GM23338 (cell line): ENCODE data around the gene TMEM222. TPM values are rescaled to one million over a fixed set of nuclear protein-coding genes. Genes with fewer than 3 reads are reported as not detected.

Experiments used
- ATAC-seq: fragments of 200-7000 bp; cut with Tn5 transposase; 3 replicates; pipeline ENCODE4 v1.9.1; 2020
- DNase-seq: peaks from one replicate; pipeline ENCODE4 v3.0.0-alpha.2; 2015; ENCODE audit warnings: low spot score
- H2AFZ ChIP-seq: fragments of 200-600 bp; sonication (generic); 2 replicates; pipeline ENCODE4 v1.8.0; 2016; ENCODE audit warnings: antibody characterized with exemption, mild to moderate bottlenecking, moderate library complexity
- H3F3A ChIP-seq: fragments of 200-600 bp; sonication (generic); replicated peaks from 2 replicates; pipeline ENCODE4 v1.8.0; 2017; ENCODE audit warnings: antibody characterized with exemption, mixed run types, low read depth
- H3K27ac ChIP-seq: fragments of 200-600 bp; sonication (generic); 2 replicates; pipeline ENCODE4 v1.6.1; 2016; ENCODE audit warnings: low read depth
- H3K27me3 ChIP-seq: fragments of 200-600 bp; sonication (generic); 2 replicates; pipeline ENCODE4 v1.8.0; 2016; ENCODE audit warnings: mild to moderate bottlenecking, mixed run types, moderate library complexity; ENCODE audit not compliant: insufficient read depth
- H3K36me3 ChIP-seq: fragments of 200-600 bp; sonication (generic); 2 replicates; pipeline ENCODE4 v1.8.0; 2016; ENCODE audit warnings: mild to moderate bottlenecking; ENCODE audit not compliant: insufficient read depth
- H3K4me1 ChIP-seq: fragments of 200-600 bp; sonication (generic); 2 replicates; pipeline ENCODE4 v1.8.0; 2016; ENCODE audit warnings: mild to moderate bottlenecking, moderate library complexity; ENCODE audit not compliant: insufficient read depth
- H3K4me2 ChIP-seq: fragments of 200-600 bp; sonication (generic); 2 replicates; pipeline ENCODE4 v1.7.1; 2017; ENCODE audit warnings: mixed run types
- H3K4me3 ChIP-seq: fragments of 200-600 bp; sonication (generic); 2 replicates; pipeline ENCODE4 v1.6.1; 2016; ENCODE audit warnings: mixed run types
- H3K79me2 ChIP-seq: fragments of 200-600 bp; sonication (generic); replicated peaks from 2 replicates; pipeline ENCODE4 v1.8.0; 2017; ENCODE audit warnings: mild to moderate bottlenecking; ENCODE audit not compliant: insufficient read depth
- H3K9me2 ChIP-seq: fragments of 200-600 bp; sonication (generic); 2 replicates; pipeline ENCODE4 v1.8.0; 2017; ENCODE audit not compliant: insufficient read depth
- H4K20me1 ChIP-seq: fragments of 200-600 bp; sonication (generic); replicated peaks from 2 replicates; pipeline ENCODE4 v1.8.0; 2017; ENCODE audit warnings: mild to moderate bottlenecking; ENCODE audit not compliant: insufficient read depth
- H3K27ac Mint-ChIP-seq: 2 replicates; pipeline ENCODE4 v1.8.0; 2020; ENCODE audit warnings: inconsistent platforms, mild to moderate bottlenecking, moderate library complexity, mixed read lengths
- H3K27me3 Mint-ChIP-seq: 3 replicates; pipeline ENCODE4 v1.8.0; 2022; ENCODE audit warnings: low read depth, mild to moderate bottlenecking, moderate library complexity, mixed read lengths, inconsistent platforms; ENCODE audit not compliant: insufficient read depth, poor library complexity
- H3K36me3 Mint-ChIP-seq: 3 replicates; pipeline ENCODE4 v1.8.0; 2021; ENCODE audit warnings: low read depth, mild to moderate bottlenecking, inconsistent platforms, moderate library complexity, mixed read lengths
- H3K4me1 Mint-ChIP-seq: 3 replicates; pipeline ENCODE4 v1.8.0; 2020; ENCODE audit warnings: mild to moderate bottlenecking, inconsistent platforms, mixed read lengths
- H3K4me3 Mint-ChIP-seq: 3 replicates; pipeline ENCODE4 v1.8.0; 2021; ENCODE audit warnings: moderate library complexity, mild to moderate bottlenecking, inconsistent platforms, mixed read lengths
- H3K9me3 Mint-ChIP-seq: 3 replicates; pipeline ENCODE4 v1.8.0; 2020; ENCODE audit warnings: moderate library complexity, mild to moderate bottlenecking, inconsistent platforms, mixed read lengths
- CREB1 ChIP-seq: fragments of 250-450 bp; sonication (Bioruptor Pico); IDR thresholded peaks from 2 replicates; pipeline ENCODE4 v1.5.0; 2020; ENCODE audit warnings: low read depth, mild to moderate bottlenecking, moderate library complexity
- ETS1 ChIP-seq: IDR thresholded peaks from 2 replicates; pipeline ENCODE4 v1.6.1; 2016; ENCODE audit warnings: antibody characterized with exemption
- EZH2 ChIP-seq: fragments of 200-600 bp; sonication (generic); IDR thresholded peaks from one replicate; pipeline ENCODE4 v1.8.0; 2017; ENCODE audit warnings: antibody characterized with exemption, mild to moderate bottlenecking, low read depth; ENCODE audit not compliant: unreplicated experiment
- EZH2phosphoT487 ChIP-seq: fragments of 200-600 bp; sonication (generic); IDR thresholded peaks from one replicate; pipeline ENCODE4 v1.8.1; 2018; ENCODE audit warnings: antibody characterized with exemption; ENCODE audit not compliant: unreplicated experiment
- JUNB ChIP-seq: IDR thresholded peaks from one replicate; pipeline ENCODE4 v1.6.1; 2016; ENCODE audit warnings: antibody characterized with exemption; ENCODE audit not compliant: unreplicated experiment
- NANOG ChIP-seq: IDR thresholded peaks from 2 replicates; pipeline ENCODE4 v1.6.1; 2016; ENCODE audit warnings: antibody characterized with exemption, borderline replicate concordance
- POLR2AphosphoS5 ChIP-seq: IDR thresholded peaks from 2 replicates; pipeline ENCODE4 v1.6.1; 2016; ENCODE audit warnings: antibody characterized with exemption, low read depth
- STAT1 ChIP-seq: IDR thresholded peaks from one replicate; pipeline ENCODE4 v1.6.1; 2016; ENCODE audit warnings: antibody characterized with exemption; ENCODE audit not compliant: unreplicated experiment
- ZNF114 ChIP-seq: fragments of 250-450 bp; sonication (Bioruptor Pico); IDR thresholded peaks from 2 replicates; pipeline ENCODE4 v1.5.0; 2020; ENCODE audit warnings: mild to moderate bottlenecking, moderate library complexity
- ZNF331 ChIP-seq: fragments of 250-450 bp; sonication (Bioruptor Pico); IDR thresholded peaks from 2 replicates; pipeline ENCODE4 v1.5.0; 2020; ENCODE audit warnings: low read depth, mild to moderate bottlenecking, moderate library complexity
- polyA plus RNA-seq: library from polyadenylated mRNA; unstranded; fragments of >200 nt; fragmentation: Nextera tagmentation; extraction: Ambion mirVana; gene quantifications from 2 replicates; pipeline ENCODE4 v1.2.1, GENCODE V29; 2016
- total RNA-seq: library from RNA; depleted of rRNA; stranded (reverse); fragments of >200 nt; shearing (Covaris generic); gene quantifications from 2 replicates; pipeline ENCODE4 v1.2.3, GENCODE V29; 2014
- TF ChIP-seq, protein P1 (sequence below): fragments of 250-450 bp; sonication (Bioruptor Pico); IDR thresholded peaks from 2 replicates; pipeline ENCODE4 v1.5.0; 2020; ENCODE audit warnings: mild to moderate bottlenecking, moderate library complexity
- TF ChIP-seq, protein P2 (sequence below): IDR thresholded peaks from one replicate; pipeline ENCODE4 v1.6.1; 2018; ENCODE audit warnings: antibody characterized with exemption; ENCODE audit not compliant: unreplicated experiment
- TF ChIP-seq, protein P3 (sequence below), 2 experiments: fragments of 200-600 bp in 1 of 2; sonication (generic) in 1 of 2; conservative IDR thresholded peaks; 2 replicates each; pipeline versions ENCODE4 v1.5.1 to v1.6.1; 2016 to 2017; ENCODE audit warnings: antibody characterized with exemption in 2 of 2, low read depth in 2 of 2, mild to moderate bottlenecking in 2 of 2, moderate library complexity in 1 of 2

Gene TMEM222
- total and polyA plus RNA-seq, 2 experiments from 2014 or later: 17.8 to 22.6 TPM

DNA sequence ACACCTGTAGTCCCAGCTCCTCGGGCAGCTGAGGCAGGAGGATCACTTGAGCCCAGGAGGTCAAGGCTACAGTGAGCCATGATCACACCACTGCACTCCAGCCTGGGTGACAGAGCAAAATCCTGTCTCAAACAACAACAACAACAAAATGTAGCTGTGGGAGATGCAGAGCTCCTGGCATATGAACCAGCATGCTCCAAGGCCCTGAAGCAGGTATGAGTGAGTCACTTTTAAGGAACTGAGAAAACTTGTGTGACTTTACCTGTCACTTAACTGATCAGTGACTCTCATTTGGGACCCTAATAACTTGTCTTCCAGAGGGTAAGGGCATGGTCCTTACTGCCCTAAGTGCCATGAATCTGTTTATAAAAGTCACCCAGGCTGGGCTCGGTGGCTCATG, 19.4 kb upstream of the TMEM222 start:
- H3K27ac ChIP-seq: no peak overlapping the region
- no peaks in the 10 kb centered on the region for H3K79me2 ChIP-seq
- peaks cover 28% of the 10 kb centered on the region for H3K4me1 ChIP-seq
- no peak overlapping the region for H2AFZ ChIP-seq
- H3K9me2 ChIP-seq: no peaks in the 10 kb centered on the region
- no peaks in the 10 kb centered on the region for H3K9me3 Mint-ChIP-seq
- no peak overlapping the region for H3K27ac Mint-ChIP-seq
- peaks cover 41% of the 10 kb centered on the region for H3K4me1 Mint-ChIP-seq
- H3K4me3 ChIP-seq: no peak overlapping the region
- H3K36me3 ChIP-seq: no peaks in the 10 kb centered on the region
- ATAC-seq: no peak
- peaks cover 3% of the 10 kb centered on the region; the same call in 1 of the 2 replicates for H3F3A ChIP-seq
- H3K27me3 Mint-ChIP-seq: peaks cover 14% of the 10 kb centered on the region
- no peaks in the 10 kb centered on the region; the same call in 2 of the 3 replicates for H3K36me3 Mint-ChIP-seq
- no peak overlapping the region for H3K4me3 Mint-ChIP-seq
- H4K20me1 ChIP-seq: no peaks in the 10 kb centered on the region
- no peaks in the 10 kb centered on the region for H3K27me3 ChIP-seq
- DNase-seq: no peak
- TF ChIP-seq STAT1 (no peak), ZNF331 (CRISPR knock-in tag) (no peak), CREB1 (no peak), EZH2 (no peak), EZH2phosphoT487 (no peak), JUNB (no peak), ZNF114 (CRISPR knock-in tag) (no peak), NANOG (no peak), POLR2AphosphoS5 (no peak), ETS1 (no peak)
- TF ChIP-seq, protein P1, sequence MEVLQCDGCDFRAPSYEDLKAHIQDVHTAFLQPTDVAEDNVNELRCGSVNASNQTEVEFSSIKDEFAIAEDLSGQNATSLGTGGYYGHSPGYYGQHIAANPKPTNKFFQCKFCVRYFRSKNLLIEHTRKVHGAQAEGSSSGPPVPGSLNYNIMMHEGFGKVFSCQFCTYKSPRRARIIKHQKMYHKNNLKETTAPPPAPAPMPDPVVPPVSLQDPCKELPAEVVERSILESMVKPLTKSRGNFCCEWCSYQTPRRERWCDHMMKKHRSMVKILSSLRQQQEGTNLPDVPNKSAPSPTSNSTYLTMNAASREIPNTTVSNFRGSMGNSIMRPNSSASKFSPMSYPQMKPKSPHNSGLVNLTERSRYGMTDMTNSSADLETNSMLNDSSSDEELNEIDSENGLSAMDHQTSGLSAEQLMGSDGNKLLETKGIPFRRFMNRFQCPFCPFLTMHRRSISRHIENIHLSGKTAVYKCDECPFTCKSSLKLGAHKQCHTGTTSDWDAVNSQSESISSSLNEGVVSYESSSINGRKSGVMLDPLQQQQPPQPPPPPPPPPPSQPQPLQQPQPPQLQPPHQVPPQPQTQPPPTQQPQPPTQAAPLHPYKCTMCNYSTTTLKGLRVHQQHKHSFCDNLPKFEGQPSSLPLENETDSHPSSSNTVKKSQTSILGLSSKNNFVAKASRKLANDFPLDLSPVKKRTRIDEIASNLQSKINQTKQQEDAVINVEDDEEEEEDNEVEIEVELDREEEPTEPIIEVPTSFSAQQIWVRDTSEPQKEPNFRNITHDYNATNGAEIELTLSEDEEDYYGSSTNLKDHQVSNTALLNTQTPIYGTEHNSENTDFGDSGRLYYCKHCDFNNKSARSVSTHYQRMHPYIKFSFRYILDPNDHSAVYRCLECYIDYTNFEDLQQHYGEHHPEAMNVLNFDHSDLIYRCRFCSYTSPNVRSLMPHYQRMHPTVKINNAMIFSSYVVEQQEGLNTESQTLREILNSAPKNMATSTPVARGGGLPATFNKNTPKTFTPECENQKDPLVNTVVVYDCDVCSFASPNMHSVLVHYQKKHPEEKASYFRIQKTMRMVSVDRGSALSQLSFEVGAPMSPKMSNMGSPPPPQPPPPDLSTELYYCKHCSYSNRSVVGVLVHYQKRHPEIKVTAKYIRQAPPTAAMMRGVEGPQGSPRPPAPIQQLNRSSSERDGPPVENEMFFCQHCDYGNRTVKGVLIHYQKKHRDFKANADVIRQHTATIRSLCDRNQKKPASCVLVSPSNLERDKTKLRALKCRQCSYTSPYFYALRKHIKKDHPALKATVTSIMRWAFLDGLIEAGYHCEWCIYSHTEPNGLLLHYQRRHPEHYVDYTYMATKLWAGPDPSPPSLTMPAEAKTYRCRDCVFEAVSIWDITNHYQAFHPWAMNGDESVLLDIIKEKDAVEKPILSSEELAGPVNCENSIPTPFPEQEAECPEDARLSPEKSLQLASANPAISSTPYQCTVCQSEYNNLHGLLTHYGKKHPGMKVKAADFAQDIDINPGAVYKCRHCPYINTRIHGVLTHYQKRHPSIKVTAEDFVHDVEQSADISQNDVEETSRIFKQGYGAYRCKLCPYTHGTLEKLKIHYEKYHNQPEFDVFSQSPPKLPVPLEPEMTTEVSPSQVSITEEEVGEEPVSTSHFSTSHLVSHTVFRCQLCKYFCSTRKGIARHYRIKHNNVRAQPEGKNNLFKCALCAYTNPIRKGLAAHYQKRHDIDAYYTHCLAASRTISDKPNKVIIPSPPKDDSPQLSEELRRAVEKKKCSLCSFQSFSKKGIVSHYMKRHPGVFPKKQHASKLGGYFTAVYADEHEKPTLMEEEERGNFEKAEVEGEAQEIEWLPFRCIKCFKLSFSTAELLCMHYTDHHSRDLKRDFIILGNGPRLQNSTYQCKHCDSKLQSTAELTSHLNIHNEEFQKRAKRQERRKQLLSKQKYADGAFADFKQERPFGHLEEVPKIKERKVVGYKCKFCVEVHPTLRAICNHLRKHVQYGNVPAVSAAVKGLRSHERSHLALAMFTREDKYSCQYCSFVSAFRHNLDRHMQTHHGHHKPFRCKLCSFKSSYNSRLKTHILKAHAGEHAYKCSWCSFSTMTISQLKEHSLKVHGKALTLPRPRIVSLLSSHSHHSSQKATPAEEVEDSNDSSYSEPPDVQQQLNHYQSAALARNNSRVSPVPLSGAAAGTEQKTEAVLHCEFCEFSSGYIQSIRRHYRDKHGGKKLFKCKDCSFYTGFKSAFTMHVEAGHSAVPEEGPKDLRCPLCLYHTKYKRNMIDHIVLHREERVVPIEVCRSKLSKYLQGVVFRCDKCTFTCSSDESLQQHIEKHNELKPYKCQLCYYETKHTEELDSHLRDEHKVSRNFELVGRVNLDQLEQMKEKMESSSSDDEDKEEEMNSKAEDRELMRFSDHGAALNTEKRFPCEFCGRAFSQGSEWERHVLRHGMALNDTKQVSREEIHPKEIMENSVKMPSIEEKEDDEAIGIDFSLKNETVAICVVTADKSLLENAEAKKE (CRISPR knock-in tag): no peak
- TF ChIP-seq, protein P2, sequence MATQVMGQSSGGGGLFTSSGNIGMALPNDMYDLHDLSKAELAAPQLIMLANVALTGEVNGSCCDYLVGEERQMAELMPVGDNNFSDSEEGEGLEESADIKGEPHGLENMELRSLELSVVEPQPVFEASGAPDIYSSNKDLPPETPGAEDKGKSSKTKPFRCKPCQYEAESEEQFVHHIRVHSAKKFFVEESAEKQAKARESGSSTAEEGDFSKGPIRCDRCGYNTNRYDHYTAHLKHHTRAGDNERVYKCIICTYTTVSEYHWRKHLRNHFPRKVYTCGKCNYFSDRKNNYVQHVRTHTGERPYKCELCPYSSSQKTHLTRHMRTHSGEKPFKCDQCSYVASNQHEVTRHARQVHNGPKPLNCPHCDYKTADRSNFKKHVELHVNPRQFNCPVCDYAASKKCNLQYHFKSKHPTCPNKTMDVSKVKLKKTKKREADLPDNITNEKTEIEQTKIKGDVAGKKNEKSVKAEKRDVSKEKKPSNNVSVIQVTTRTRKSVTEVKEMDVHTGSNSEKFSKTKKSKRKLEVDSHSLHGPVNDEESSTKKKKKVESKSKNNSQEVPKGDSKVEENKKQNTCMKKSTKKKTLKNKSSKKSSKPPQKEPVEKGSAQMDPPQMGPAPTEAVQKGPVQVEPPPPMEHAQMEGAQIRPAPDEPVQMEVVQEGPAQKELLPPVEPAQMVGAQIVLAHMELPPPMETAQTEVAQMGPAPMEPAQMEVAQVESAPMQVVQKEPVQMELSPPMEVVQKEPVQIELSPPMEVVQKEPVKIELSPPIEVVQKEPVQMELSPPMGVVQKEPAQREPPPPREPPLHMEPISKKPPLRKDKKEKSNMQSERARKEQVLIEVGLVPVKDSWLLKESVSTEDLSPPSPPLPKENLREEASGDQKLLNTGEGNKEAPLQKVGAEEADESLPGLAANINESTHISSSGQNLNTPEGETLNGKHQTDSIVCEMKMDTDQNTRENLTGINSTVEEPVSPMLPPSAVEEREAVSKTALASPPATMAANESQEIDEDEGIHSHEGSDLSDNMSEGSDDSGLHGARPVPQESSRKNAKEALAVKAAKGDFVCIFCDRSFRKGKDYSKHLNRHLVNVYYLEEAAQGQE: no peak
- TF ChIP-seq, protein P3, sequence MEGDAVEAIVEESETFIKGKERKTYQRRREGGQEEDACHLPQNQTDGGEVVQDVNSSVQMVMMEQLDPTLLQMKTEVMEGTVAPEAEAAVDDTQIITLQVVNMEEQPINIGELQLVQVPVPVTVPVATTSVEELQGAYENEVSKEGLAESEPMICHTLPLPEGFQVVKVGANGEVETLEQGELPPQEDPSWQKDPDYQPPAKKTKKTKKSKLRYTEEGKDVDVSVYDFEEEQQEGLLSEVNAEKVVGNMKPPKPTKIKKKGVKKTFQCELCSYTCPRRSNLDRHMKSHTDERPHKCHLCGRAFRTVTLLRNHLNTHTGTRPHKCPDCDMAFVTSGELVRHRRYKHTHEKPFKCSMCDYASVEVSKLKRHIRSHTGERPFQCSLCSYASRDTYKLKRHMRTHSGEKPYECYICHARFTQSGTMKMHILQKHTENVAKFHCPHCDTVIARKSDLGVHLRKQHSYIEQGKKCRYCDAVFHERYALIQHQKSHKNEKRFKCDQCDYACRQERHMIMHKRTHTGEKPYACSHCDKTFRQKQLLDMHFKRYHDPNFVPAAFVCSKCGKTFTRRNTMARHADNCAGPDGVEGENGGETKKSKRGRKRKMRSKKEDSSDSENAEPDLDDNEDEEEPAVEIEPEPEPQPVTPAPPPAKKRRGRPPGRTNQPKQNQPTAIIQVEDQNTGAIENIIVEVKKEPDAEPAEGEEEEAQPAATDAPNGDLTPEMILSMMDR (conservative IDR thresholded peaks at IDR 0.05; ENCODE audit: low read depth in 2 of 2): no peak
- H3K4me2 ChIP-seq: no peak overlapping the region
